HCT116 (cell line): ENCODE data around the gene RIPOR2. TPM values are rescaled to one million over a fixed set of nuclear protein-coding genes. Genes with fewer than 3 reads are reported as not detected.

Experiments
- ATAC-seq: fragments of 200-7000 bp; cut with Tn5 transposase; 2 replicates; pipeline ENCODE4 v1.9.1; 2020; ENCODE audit warnings: mild to moderate bottlenecking, moderate library complexity
- BruUV-seq: library from RNA; stranded (reverse); fragments of 400-500 nt; replicated peaks from 2 replicates; lab custom pipeline; 2021; lab: Mats Ljungman, UMichigan
- CTCF ChIA-PET: fragments of 300-600 bp; sonication (Branson Sonifier 250); formaldehyde crosslinking; loops from one replicate; lab custom pipeline; 2021; ENCODE audit warnings: antibody characterized with exemption; lab: Charles Lee
- POLR2A ChIA-PET: fragments of 300-600, 350-600 bp; sonication (Branson Sonifier 250); formaldehyde crosslinking; loops from one replicate; lab custom pipeline; 2021; ENCODE audit warnings: antibody characterized with exemption; lab: Charles Lee
- RAD21 ChIA-PET, 2 experiments: fragments of 300-600 bp; sonication (Branson Sonifier 250); formaldehyde crosslinking; loops; one replicate each; lab custom pipeline; 2023; ENCODE audit warnings: low total read pairs in 2 of 2; ENCODE audit not compliant: uncharacterized antibody in 2 of 2, unreplicated experiment in 2 of 2, low non-redundant PET in 1 of 2; lab: Charles Lee
- DNase-seq: peaks from one replicate; pipeline ENCODE4 v3.0.0-alpha.2; 2010; ENCODE audit warnings: low read depth, low spot score
- H2AFZ ChIP-seq: fragments of 200-600 bp; shearing (Covaris generic), sonication (generic); 2 replicates; pipeline ENCODE4 v1.6.1; 2017; ENCODE audit warnings: low read depth, mixed run types, mixed read lengths, antibody characterized with exemption, low read length; ENCODE audit not compliant: poor library complexity, severe bottlenecking
- H3K27ac ChIP-seq: 2 replicates; pipeline ENCODE4 v1.5.1; 2012; ENCODE audit warnings: low read depth, low read length
- H3K27me3 ChIP-seq: fragments of 200-600 bp; sonication (generic); 2 replicates; pipeline ENCODE4 v1.6.1; 2016; ENCODE audit warnings: mixed run types, low read length, mixed read lengths; ENCODE audit not compliant: insufficient read depth
- H3K36me3 ChIP-seq, 2 experiments: fragments of 200-500 bp in 1 of 2; fragments of 200-600 bp in 1 of 2; sonication (Bioruptor generic) in 1 of 2; sonication (generic) in 1 of 2; 2 replicates each; pipeline versions ENCODE4 v1.5.1 to v1.6.1; 2014 to 2016; ENCODE audit warnings: low read length in 2 of 2, inconsistent platforms in 1 of 2, mixed read lengths in 1 of 2, mixed run types in 1 of 2; ENCODE audit not compliant: insufficient read depth in 2 of 2, control insufficient read depth in 1 of 2
- H3K4me1 ChIP-seq, 2 experiments: fragments of 200-600 bp in 1 of 2; sonication (generic) in 1 of 2; 2 replicates each; pipeline versions ENCODE4 v1.5.1 to v1.6.1; 2012 to 2017; ENCODE audit warnings: low read length in 2 of 2, inconsistent platforms in 1 of 2, mild to moderate bottlenecking in 1 of 2, mixed read lengths in 1 of 2, mixed run types in 1 of 2, moderate library complexity in 1 of 2; ENCODE audit not compliant: insufficient read depth in 2 of 2, control insufficient read depth in 1 of 2
- H3K4me2 ChIP-seq: fragments of 200-600 bp; sonication (generic); 2 replicates; pipeline ENCODE4 v1.6.1; 2017; ENCODE audit warnings: mixed run types, low read length, mixed read lengths
- H3K4me3 ChIP-seq, 2 experiments: fragments of 200-600 bp in 1 of 2; sonication (generic) in 1 of 2; replicated peaks in 1 of 2; 2 replicates each; pipeline ENCODE4 v1.5.1; 2011 to 2016; ENCODE audit warnings: low read length in 2 of 2, control low read depth in 1 of 2, low read depth in 1 of 2, mild to moderate bottlenecking in 1 of 2, mixed read lengths in 1 of 2, mixed run types in 1 of 2
- H3K79me2 ChIP-seq: fragments of 200-600 bp; sonication (generic); 2 replicates; pipeline ENCODE4 v1.6.1; 2017; ENCODE audit warnings: mild to moderate bottlenecking, mixed run types, low read length, moderate library complexity, mixed read lengths; ENCODE audit not compliant: insufficient read depth
- H3K9ac ChIP-seq: fragments of 200-600 bp; sonication (generic); 2 replicates; pipeline ENCODE4 v1.6.1; 2016; ENCODE audit warnings: low read length, mixed read lengths
- H3K9me2 ChIP-seq: fragments of 200-600 bp; sonication (generic), shearing (Covaris generic); 2 replicates; pipeline ENCODE4 v1.6.1; 2017; ENCODE audit warnings: mixed run types, mild to moderate bottlenecking, moderate library complexity; ENCODE audit not compliant: insufficient read depth
- H3K9me3 ChIP-seq, 2 experiments: fragments of 200-500 bp in 1 of 2; fragments of 200-600 bp in 1 of 2; sonication (Bioruptor generic) in 1 of 2; sonication (generic) in 1 of 2; 2 replicates each; pipeline ENCODE4 v1.6.1; 2014 to 2017; ENCODE audit warnings: low read length in 2 of 2, mixed read lengths in 2 of 2, inconsistent platforms in 1 of 2, low read depth in 1 of 2, mild to moderate bottlenecking in 1 of 2, mixed run types in 1 of 2, moderate library complexity in 1 of 2; ENCODE audit not compliant: control insufficient read depth in 1 of 2, insufficient read depth in 1 of 2
- H4K20me1 ChIP-seq: fragments of 200-600 bp; sonication (generic), shearing (Covaris generic); 2 replicates; pipeline ENCODE4 v1.6.1; 2017; ENCODE audit warnings: mixed run types, mild to moderate bottlenecking, moderate library complexity; ENCODE audit not compliant: insufficient read depth
- CEBPB ChIP-seq: IDR thresholded peaks from 2 replicates; pipeline ENCODE4 v1.6.1; 2012; ENCODE audit warnings: low read depth
- CTCF ChIP-seq, 3 experiments: fragments of 200-600 bp in 1 of 3; sonication (generic) in 1 of 3; IDR thresholded peaks in 2 of 3; conservative IDR thresholded peaks in 1 of 3; 2 replicates each; pipeline ENCODE4 v1.5.1; 2012 to 2017; ENCODE audit warnings: low read depth in 2 of 3, low read length in 2 of 3, antibody characterized with exemption in 1 of 3, borderline replicate concordance in 1 of 3, control low read depth in 1 of 3, mild to moderate bottlenecking in 1 of 3, mixed read lengths in 1 of 3, mixed run types in 1 of 3, moderate library complexity in 1 of 3; ENCODE audit not compliant: insufficient read depth in 1 of 3
- EGR1 ChIP-seq: IDR thresholded peaks from 2 replicates; pipeline ENCODE4 v1.6.1; 2012; ENCODE audit warnings: low read depth
- ELF1 ChIP-seq: IDR thresholded peaks from 2 replicates; pipeline ENCODE4 v1.6.1; 2012; ENCODE audit warnings: low read depth, borderline replicate concordance
- EZH2 ChIP-seq: fragments of 200-600 bp; sonication (generic); IDR thresholded peaks from 2 replicates; pipeline ENCODE4 v1.6.1; 2017; ENCODE audit warnings: antibody characterized with exemption, mixed run types
- FOSL1 ChIP-seq: IDR thresholded peaks from 2 replicates; pipeline ENCODE4 v1.6.1; 2012; ENCODE audit warnings: low read depth
- JUND ChIP-seq: IDR thresholded peaks from 2 replicates; pipeline ENCODE4 v1.6.1; 2012
- POLR2A ChIP-seq: IDR thresholded peaks from 2 replicates; pipeline ENCODE4 v1.7.0; 2011; ENCODE audit warnings: borderline replicate concordance; ENCODE audit not compliant: insufficient read depth, insufficient read length; ENCODE audit errors: extremely low read depth
- SIN3A ChIP-seq: IDR thresholded peaks from 2 replicates; pipeline ENCODE4 v1.6.1; 2012; ENCODE audit warnings: low read depth
- SP1 ChIP-seq: IDR thresholded peaks from 2 replicates; pipeline ENCODE4 v1.6.1; 2012; ENCODE audit warnings: low read depth
- SRF ChIP-seq: IDR thresholded peaks from 2 replicates; pipeline ENCODE4 v1.6.1; 2012; ENCODE audit warnings: low read depth
- TCF7L2 ChIP-seq: IDR thresholded peaks from 2 replicates; pipeline ENCODE4 v1.7.0; 2011; ENCODE audit warnings: borderline replicate concordance, inconsistent platforms; ENCODE audit not compliant: insufficient read depth, insufficient read length; ENCODE audit errors: extremely low read depth
- ZFX ChIP-seq: fragments of 450-650 bp; IDR thresholded peaks from 2 replicates; pipeline ENCODE4 v1.6.1; 2017
- ZNF274 ChIP-seq: fragments of 200-500 bp; sonication (Bioruptor generic); IDR thresholded peaks from 2 replicates; pipeline ENCODE4 v1.6.1; 2014; ENCODE audit warnings: mild to moderate bottlenecking, low read depth, low read length, inconsistent platforms
- intact Hi-C: fragments of 100-400 bp; cut with micrococcal nuclease; formaldehyde crosslinking; loops from 2 replicates; pipeline ENCODE4 v1.10.0; 2022
- total RNA-seq: library from RNA; stranded (reverse); gene quantifications from one replicate; pipeline ENCODE4 v1.2.1, GENCODE V29; 2021; ENCODE audit not compliant: unreplicated experiment

The RIPOR2 gene
- total RNA-seq, 1 experiment from 2014 or later, result 0.44 TPM

DNA sequence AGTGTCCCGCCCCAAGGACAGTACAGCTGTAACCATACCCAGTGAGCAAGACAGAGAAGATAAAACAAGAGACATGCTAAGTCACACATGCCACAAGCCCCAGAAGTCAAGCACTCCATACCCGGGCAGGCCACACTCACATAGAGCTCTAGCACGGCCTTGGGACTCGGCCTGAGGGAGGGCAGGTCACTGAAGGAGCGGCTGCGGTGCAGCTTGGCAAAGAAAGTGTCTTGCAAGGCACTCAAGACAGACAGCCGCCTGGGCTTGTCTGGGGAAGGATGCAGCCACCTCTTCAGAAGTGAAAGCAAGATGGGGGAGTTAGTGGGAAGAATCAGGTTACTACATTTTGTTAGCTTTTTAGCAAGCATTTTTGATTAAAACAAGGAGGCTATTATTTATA lies 88.4 kb downstream of the RIPOR2 start:
- DNase-seq (no peak), ATAC-seq (no peak)
- Histone ChIP-seq H3K79me2 (no peaks in the 10 kb centered on the region), H3K36me3 (no peaks in the 10 kb centered on the region), H3K4me3 (no peak overlapping the region), H3K9ac (no peak overlapping the region), H3K4me1 (no peaks in the 10 kb centered on the region), H3K9me3 (no peaks in the 10 kb centered on the region), H3K4me2 (no peak overlapping the region), H2AFZ (no peak overlapping the region)
- intact Hi-C loops, result no loop called here
- TF ChIP-seq ZFX (no peak), ELF1 (no peak), CTCF (IDR thresholded peaks at IDR 0.05 in 2 of 3, conservative IDR thresholded peaks at IDR 0.05 in 1 of 3; ENCODE audit: borderline replicate concordance in 1 of 3, insufficient read depth in 1 of 3, low read depth in 2 of 3, low read length in 2 of 3) (no peak), SRF (no peak), SP1 (no peak), TCF7L2 (no peak), EZH2 (no peak), CEBPB (no peak), JUND (no peak), EGR1 (no peak), ZNF274 (no peak), FOSL1 (no peak), POLR2A (no peak), SIN3A (no peak)
- TF ChIP-seq, all 23 proteins: peak for 0
- RAD21 ChIA-PET, result no interaction called here
- 0 out of 2 replicates have a peak, but pooled peaks cover 2% of the 10 kb centered on the region for H3K27me3 ChIP-seq
- H4K20me1 ChIP-seq, result no peaks in the 10 kb centered on the region
- no peak overlapping the region for H3K27ac ChIP-seq
- BruUV-seq, result no TSS peak
- no peaks in the 10 kb centered on the region for H3K9me2 ChIP-seq
- POLR2A ChIA-PET, result no interaction called here
- CTCF ChIA-PET, result no interaction called here
